Caco-2 (cell line): ENCODE data around the gene STOML3. TPM values are rescaled to one million over a fixed set of nuclear protein-coding genes. Genes with fewer than 3 reads are reported as not detected.

ENCODE experiments used
- BruUV-seq: library from RNA; stranded (reverse); fragments of 400-500 nt; replicated peaks from 2 replicates; lab custom pipeline; 2021; lab: Mats Ljungman, UMichigan
- CTCF ChIA-PET: fragments of 300-600 bp; sonication (Branson Sonifier 250); formaldehyde crosslinking; loops from one replicate; lab custom pipeline; 2022; ENCODE audit warnings: antibody characterized with exemption; lab: Charles Lee
- POLR2A ChIA-PET: fragments of 300-600 bp; sonication (Branson Sonifier 250); formaldehyde crosslinking; loops from one replicate; lab custom pipeline; 2022; ENCODE audit warnings: antibody characterized with exemption; lab: Charles Lee
- DNase-seq, 2 experiments: peaks; one replicate each; pipeline versions ENCODE4 v3.0.0 to v3.0.0-alpha.2; 2020 to 2022
- H3K27me3 ChIP-seq: replicated peaks from 2 replicates; pipeline ENCODE4 v1.6.0; 2011; ENCODE audit warnings: low read length; ENCODE audit not compliant: control insufficient read depth, insufficient read depth
- H3K36me3 ChIP-seq: 2 replicates; pipeline ENCODE4 v1.5.1; 2011; ENCODE audit warnings: low read length; ENCODE audit not compliant: control insufficient read depth, insufficient read depth
- H3K4me1 ChIP-seq: fragments of 250-450 bp; sonication (Bioruptor Pico); 2 replicates; pipeline ENCODE4 v1.5.1; 2020; ENCODE audit warnings: mild to moderate bottlenecking
- H3K4me3 ChIP-seq: 2 replicates; pipeline ENCODE4 v1.5.1; 2011; ENCODE audit warnings: low read depth, mild to moderate bottlenecking, control low read depth, low read length
- H3K9me3 ChIP-seq: fragments of 250-450 bp; sonication (Bioruptor Pico); 2 replicates; pipeline ENCODE4 v1.5.1; 2020; ENCODE audit warnings: mild to moderate bottlenecking, moderate library complexity
- H3K27ac Mint-ChIP-seq: one replicate; pipeline ENCODE4 v1.8.0; 2022; ENCODE audit warnings: mixed read lengths; ENCODE audit not compliant: unreplicated experiment
- H3K27me3 Mint-ChIP-seq: one replicate; pipeline ENCODE4 v1.8.0; 2022; ENCODE audit warnings: mixed read lengths; ENCODE audit not compliant: insufficient read depth, unreplicated experiment
- H3K36me3 Mint-ChIP-seq: one replicate; pipeline ENCODE4 v1.8.0; 2022; ENCODE audit warnings: mild to moderate bottlenecking, mixed read lengths; ENCODE audit not compliant: insufficient read depth, unreplicated experiment
- H3K4me1 Mint-ChIP-seq: one replicate; pipeline ENCODE4 v1.8.0; 2022; ENCODE audit warnings: low read depth, mixed read lengths; ENCODE audit not compliant: unreplicated experiment
- H3K4me3 Mint-ChIP-seq: one replicate; pipeline ENCODE4 v1.8.0; 2022; ENCODE audit warnings: mild to moderate bottlenecking, moderate library complexity, mixed read lengths; ENCODE audit not compliant: unreplicated experiment
- H3K9me3 Mint-ChIP-seq: one replicate; pipeline ENCODE4 v1.8.0; 2022; ENCODE audit warnings: mixed read lengths; ENCODE audit not compliant: unreplicated experiment
- CTCF ChIP-seq, 2 experiments: fragments of 200-600 bp in 1 of 2; IDR thresholded peaks; 1 replicate in 1 of 2; 2 replicates in 1 of 2; pipeline versions ENCODE4 v1.5.1 to v1.8.0; 2011 to 2022; ENCODE audit warnings: antibody characterized with exemption in 1 of 2, control low read depth in 1 of 2, inconsistent platforms in 1 of 2, low read depth in 1 of 2, low read length in 1 of 2, mild to moderate bottlenecking in 1 of 2, moderate library complexity in 1 of 2; ENCODE audit not compliant: insufficient read depth in 1 of 2, severe bottlenecking in 1 of 2, unreplicated experiment in 1 of 2
- intact Hi-C: fragments of 100-400 bp; cut with micrococcal nuclease; formaldehyde crosslinking; loops from one replicate; pipeline ENCODE4 v1.10.0; 2022; ENCODE audit not compliant: unreplicated experiment
- total RNA-seq: library from RNA; stranded (reverse); gene quantifications from 2 replicates; pipeline ENCODE4 v1.2.3, GENCODE V29; 2022

STOML3 gene
- total RNA-seq, 1 experiment from 2014 or later: 0.43 TPM

- no peaks in the 10 kb centered on the region for H3K36me3 Mint-ChIP-seq
- POLR2A ChIA-PET: no interaction called here
- Histone ChIP-seq H3K9me3 (no peaks in the 10 kb centered on the region; the same call in 1 of the 2 replicates), H3K4me1 (no peaks in the 10 kb centered on the region), H3K4me3 (no peak overlapping the region), H3K27me3 (no peaks in the 10 kb centered on the region), H3K36me3 (no peaks in the 10 kb centered on the region)
- no peak for TF ChIP-seq CTCF (IDR thresholded peaks at IDR 0.05; ENCODE audit: insufficient read depth in 1 of 2, low read depth in 1 of 2, low read length in 1 of 2, severe bottlenecking in 1 of 2, unreplicated experiment in 1 of 2)
- intact Hi-C loops: no loop called here
- DNase-seq: no peak
- no peak overlapping the region for H3K4me3 Mint-ChIP-seq
- BruUV-seq: no TSS peak
- H3K27ac Mint-ChIP-seq: no peak overlapping the region
- no peaks in the 10 kb centered on the region for H3K27me3 Mint-ChIP-seq
- no peaks in the 10 kb centered on the region for H3K9me3 Mint-ChIP-seq
- CTCF ChIA-PET: interaction anchor here (0.6 kb wide), 1 partner anchor 104 kb away, joined by 4 read pairs; no protein-coding TSS in a partner anchor
- H3K4me1 Mint-ChIP-seq: no peaks in the 10 kb centered on the region
These were observed 43.6 kb downstream of the STOML3 start for GRCh38 chr13:38947054-38947453.

GRCh38 chr13:38944219-38944618 is 46.4 kb downstream of the STOML3 start:
- no TSS peak for BruUV-seq
- CTCF ChIA-PET: no interaction called here
- no peak overlapping the region for H3K4me3 ChIP-seq

GRCh38 chr13:38943231-38943630 is 47.4 kb downstream of the STOML3 start:
- BruUV-seq: no TSS peak
- Mint-ChIP-seq H3K27ac (no peak overlapping the region), H3K4me1 (no peaks in the 10 kb centered on the region), H3K36me3 (no peaks in the 10 kb centered on the region), H3K27me3 (peaks cover 3% of the 10 kb centered on the region), H3K4me3 (no peak overlapping the region), H3K9me3 (no peaks in the 10 kb centered on the region)
- intact Hi-C loops: no loop called here
- no peaks in the 10 kb centered on the region for H3K36me3 ChIP-seq
- CTCF ChIA-PET: no interaction called here
- H3K9me3 ChIP-seq: no peaks in the 10 kb centered on the region
- H3K4me1 ChIP-seq: no peaks in the 10 kb centered on the region
- H3K27me3 ChIP-seq: no peaks in the 10 kb centered on the region
- POLR2A ChIA-PET: no interaction called here
- no peak for TF ChIP-seq CTCF (IDR thresholded peaks at IDR 0.05; ENCODE audit: insufficient read depth in 1 of 2, low read depth in 1 of 2, low read length in 1 of 2, severe bottlenecking in 1 of 2, unreplicated experiment in 1 of 2)
- no peak overlapping the region for H3K4me3 ChIP-seq
- DNase-seq: no peak

More at GRCh38 chr13:38944219-38944618, 46.4 kb downstream of the STOML3 start:
- Histone ChIP-seq H3K4me1 (no peaks in the 10 kb centered on the region), H3K9me3 (no peaks in the 10 kb centered on the region; the same call in 1 of the 2 replicates), H3K36me3 (no peaks in the 10 kb centered on the region), H3K27me3 (no peaks in the 10 kb centered on the region)
- no peak overlapping the region for H3K27ac Mint-ChIP-seq
- TF ChIP-seq CTCF (IDR thresholded peaks at IDR 0.05; ENCODE audit: insufficient read depth in 1 of 2, low read depth in 1 of 2, low read length in 1 of 2, severe bottlenecking in 1 of 2, unreplicated experiment in 1 of 2): no peak
- no peaks in the 10 kb centered on the region for H3K4me1 Mint-ChIP-seq
- H3K36me3 Mint-ChIP-seq: no peaks in the 10 kb centered on the region
- intact Hi-C loops: no loop called here
- no peak overlapping the region for H3K4me3 Mint-ChIP-seq
- POLR2A ChIA-PET: no interaction called here
- no peak for DNase-seq
- H3K27me3 Mint-ChIP-seq: no peaks in the 10 kb centered on the region
- no peaks in the 10 kb centered on the region for H3K9me3 Mint-ChIP-seq
